Left forelimb (tissue), 1 donor: ENCODE measurements around the gene ATP5PO.
"Not testable (repeated sequence)": the region's sequence is repeated elsewhere in the genome, so short reads cannot be mapped to it uniquely, and the experiment has no call there.

Experiments
- DNase-seq: peaks from one replicate; pipeline ENCODE4 v3.0.0-alpha.2; 2018; ENCODE audit warnings: low spot score

The ATP5PO gene

GRCh38 chr21:33867868-33868267, 47.7 kb downstream of the ATP5PO start:
- DNase-seq, result not testable (repeated sequence)

GRCh38 chr21:33866826-33867225, 48.8 kb downstream of the ATP5PO start:
- no peak for DNase-seq

- no peak for DNase-seq
These were observed 49.5 kb downstream of the ATP5PO start for GRCh38 chr21:33865996-33866575.

GRCh38 chr21:33865176-33865575, 50.4 kb downstream of the ATP5PO start:
- no peak for DNase-seq

- no peak for DNase-seq
These were observed 51.5 kb downstream of the ATP5PO start for GRCh38 chr21:33864150-33864549.

GRCh38 chr21:33863191-33863590, 52.4 kb downstream of the ATP5PO start:
- not testable (repeated sequence) for DNase-seq

- DNase-seq, result no peak
These were observed 54.5 kb downstream of the ATP5PO start for GRCh38 chr21:33861125-33861524.

GRCh38 chr21:33860332-33860879, 55.2 kb downstream of the ATP5PO start:
- no peak for DNase-seq

GRCh38 chr21:33859373-33860102, 56.1 kb downstream of the ATP5PO start:
- DNase-seq, result no peak

- DNase-seq, result no peak
These were observed 56.8 kb downstream of the ATP5PO start for GRCh38 chr21:33858667-33859372.

DNA sequence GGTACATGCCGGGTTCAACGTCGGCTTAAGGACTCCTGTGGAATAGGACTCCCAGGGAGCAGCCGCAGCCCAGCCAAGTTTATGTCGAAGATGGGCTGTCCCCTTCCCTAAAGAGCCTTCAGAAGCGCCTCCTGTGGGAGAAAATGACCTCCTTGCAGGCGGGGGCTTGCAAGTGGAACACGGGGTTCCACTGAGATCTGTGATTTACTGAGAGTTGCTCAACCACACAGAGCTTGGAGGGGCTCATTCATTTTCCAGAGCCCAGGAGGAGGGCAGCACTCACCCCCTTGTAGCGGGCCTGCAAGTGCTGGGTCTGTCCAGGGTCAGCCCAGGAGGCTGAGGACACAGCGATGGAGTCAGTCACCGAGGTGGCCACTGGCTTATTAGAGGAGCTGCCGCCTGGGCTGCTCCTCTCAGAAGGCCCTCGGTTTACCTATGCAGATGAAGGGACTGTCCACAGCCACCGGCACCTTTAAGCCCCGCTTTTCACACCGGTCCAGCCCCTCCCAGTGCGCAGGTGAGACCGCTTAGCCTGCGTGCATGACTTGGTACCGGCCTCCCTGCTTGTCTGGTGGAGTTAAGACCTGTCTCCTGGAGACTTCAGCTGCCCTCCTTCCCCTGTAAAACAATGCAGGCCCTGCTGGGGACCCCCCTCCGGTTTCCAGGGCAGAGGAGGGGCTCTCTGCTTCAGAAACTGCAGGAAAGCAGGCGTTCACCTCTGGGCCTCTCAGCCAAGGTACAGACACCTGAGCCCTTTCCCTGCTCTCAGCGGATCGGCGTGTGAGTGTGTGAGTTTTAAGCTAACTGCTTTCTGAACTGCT, 57.5 kb downstream of the ATP5PO start:
- no peak for DNase-seq

- DNase-seq, result no peak
These were observed 58.6 kb downstream of the ATP5PO start for GRCh38 chr21:33856893-33857527.

DNA sequence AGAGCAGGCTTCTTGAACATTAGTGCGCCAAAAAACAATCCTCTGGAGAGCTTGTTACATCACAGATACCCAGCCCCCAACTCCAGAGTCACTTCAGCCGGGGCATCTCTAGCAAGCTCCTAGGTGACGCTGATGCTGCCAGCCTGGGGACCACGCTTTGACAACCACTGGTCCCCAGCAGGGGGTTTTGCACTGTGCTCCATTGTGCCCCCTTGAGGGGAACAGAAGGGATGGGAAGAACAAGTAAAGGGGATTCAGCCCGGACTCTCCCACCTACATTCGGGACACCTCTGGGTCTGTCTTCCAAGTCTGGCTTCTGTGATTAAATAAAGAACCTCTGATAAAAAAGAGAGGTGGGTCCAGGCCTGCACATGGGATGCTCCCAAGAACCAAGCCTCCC, 60.4 kb downstream of the ATP5PO start:
- no peak for DNase-seq

DNA sequence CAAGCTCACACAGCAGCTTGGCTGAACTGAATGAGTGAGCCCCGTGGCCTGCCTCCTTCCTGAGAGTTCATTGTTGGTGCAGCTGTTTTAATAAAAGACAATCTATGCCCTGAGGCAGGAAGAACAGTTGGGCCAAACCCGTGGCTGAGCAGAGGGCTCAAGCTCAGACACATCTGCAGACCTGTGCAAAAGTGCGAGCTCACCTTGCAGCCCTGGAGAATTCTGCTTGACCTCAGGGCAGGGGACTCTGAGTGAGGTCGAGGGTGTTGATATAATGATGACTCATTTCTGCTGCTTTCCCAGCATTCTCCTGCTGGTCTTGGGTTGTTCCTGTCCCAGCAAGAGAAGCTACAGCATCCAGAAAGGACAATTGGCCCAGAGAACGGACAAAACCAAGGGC, 61.0 kb downstream of the ATP5PO start:
- no peak for DNase-seq
